ENCODE data around the gene EYA4.

EYA4 gene

DNA sequence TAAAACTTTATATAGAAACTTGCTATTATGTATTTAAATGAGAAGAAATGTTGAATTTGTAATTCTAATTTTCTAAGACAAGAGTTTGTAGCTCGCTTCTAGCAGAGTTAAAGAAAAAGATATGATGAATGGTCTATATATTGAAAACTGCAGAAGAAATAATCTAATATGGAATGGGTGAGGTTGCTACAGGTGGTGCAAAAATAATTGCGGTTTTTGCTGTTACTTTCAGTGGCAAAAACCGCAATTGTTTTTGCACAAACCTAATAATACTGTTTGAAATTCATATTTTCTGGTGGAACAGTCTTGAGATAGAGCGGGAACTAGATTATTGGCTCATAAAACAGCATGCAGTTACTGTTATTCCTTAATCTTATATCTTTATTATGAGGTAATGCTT lies 23.9 kb downstream of the EYA4 start:
- no peak overlapping the region for H3K27ac ChIP-seq
- no peaks in the 10 kb centered on the region for H3K9me3 ChIP-seq
- H3K4me1 ChIP-seq (ENCODE audit: control insufficient read depth in 1 of 2, insufficient read depth in 1 of 2, low read depth in 1 of 2, low read length in 1 of 2) = no peaks in the 10 kb centered on the region
- TF ChIP-seq, protein P1, sequence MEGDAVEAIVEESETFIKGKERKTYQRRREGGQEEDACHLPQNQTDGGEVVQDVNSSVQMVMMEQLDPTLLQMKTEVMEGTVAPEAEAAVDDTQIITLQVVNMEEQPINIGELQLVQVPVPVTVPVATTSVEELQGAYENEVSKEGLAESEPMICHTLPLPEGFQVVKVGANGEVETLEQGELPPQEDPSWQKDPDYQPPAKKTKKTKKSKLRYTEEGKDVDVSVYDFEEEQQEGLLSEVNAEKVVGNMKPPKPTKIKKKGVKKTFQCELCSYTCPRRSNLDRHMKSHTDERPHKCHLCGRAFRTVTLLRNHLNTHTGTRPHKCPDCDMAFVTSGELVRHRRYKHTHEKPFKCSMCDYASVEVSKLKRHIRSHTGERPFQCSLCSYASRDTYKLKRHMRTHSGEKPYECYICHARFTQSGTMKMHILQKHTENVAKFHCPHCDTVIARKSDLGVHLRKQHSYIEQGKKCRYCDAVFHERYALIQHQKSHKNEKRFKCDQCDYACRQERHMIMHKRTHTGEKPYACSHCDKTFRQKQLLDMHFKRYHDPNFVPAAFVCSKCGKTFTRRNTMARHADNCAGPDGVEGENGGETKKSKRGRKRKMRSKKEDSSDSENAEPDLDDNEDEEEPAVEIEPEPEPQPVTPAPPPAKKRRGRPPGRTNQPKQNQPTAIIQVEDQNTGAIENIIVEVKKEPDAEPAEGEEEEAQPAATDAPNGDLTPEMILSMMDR (IDR thresholded peaks at IDR 0.05) = no peak
- no peaks in the 10 kb centered on the region for H3K36me3 ChIP-seq
- no peak overlapping the region for H3K4me3 ChIP-seq (ENCODE audit: low read depth in 1 of 2, low read length in 1 of 2)
- no peaks in the 10 kb centered on the region for H3K27me3 ChIP-seq

DNA sequence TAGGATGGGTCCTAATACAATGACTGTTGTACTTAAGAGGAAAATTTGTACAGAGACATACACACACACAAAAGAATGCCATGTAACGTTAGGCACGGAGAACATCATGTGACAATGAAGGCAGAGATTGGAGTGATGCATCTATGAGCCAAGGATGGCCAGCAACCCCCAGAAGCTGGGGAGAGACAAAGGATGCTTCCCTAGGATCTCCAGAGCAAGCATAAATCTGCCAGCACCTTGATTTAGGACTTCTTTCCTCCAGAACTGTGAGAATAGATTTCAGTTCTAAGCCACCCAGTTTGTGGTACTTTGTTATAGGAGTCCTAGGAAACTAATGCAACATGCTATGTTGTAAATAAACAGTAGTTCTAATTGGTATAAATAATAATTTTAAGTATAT lies 25.0 kb downstream of the EYA4 start:
- no peaks in the 10 kb centered on the region for H3K4me1 ChIP-seq (ENCODE audit: control insufficient read depth in 1 of 2, insufficient read depth in 1 of 2, low read depth in 1 of 2, low read length in 1 of 2)
- no peaks in the 10 kb centered on the region for H3K36me3 ChIP-seq
- H3K27ac ChIP-seq = no peak overlapping the region
- H3K27me3 ChIP-seq = no peaks in the 10 kb centered on the region
- TF ChIP-seq, protein P1 (IDR thresholded peaks at IDR 0.05) = no peak
- no peak overlapping the region for H3K4me3 ChIP-seq (ENCODE audit: low read depth in 1 of 2, low read length in 1 of 2)
- H3K9me3 ChIP-seq = no peaks in the 10 kb centered on the region

- H3K36me3 ChIP-seq = no peaks in the 10 kb centered on the region
- H3K27ac ChIP-seq = no peak overlapping the region
- H3K27me3 ChIP-seq = no peaks in the 10 kb centered on the region
- H3K4me1 ChIP-seq (ENCODE audit: control insufficient read depth in 1 of 2, insufficient read depth in 1 of 2, low read depth in 1 of 2, low read length in 1 of 2) = no peaks in the 10 kb centered on the region
- H3K4me3 ChIP-seq (ENCODE audit: low read depth in 1 of 2, low read length in 1 of 2) = no peak overlapping the region
- TF ChIP-seq, protein P1 (IDR thresholded peaks at IDR 0.05) = no peak
- H3K9me3 ChIP-seq = no peaks in the 10 kb centered on the region
These were observed 27.5 kb downstream of the EYA4 start for GRCh38 chr6:133268621-133269020.

GRCh38 chr6:133274813-133275212 lies 33.7 kb downstream of the EYA4 start:
- no peak overlapping the region for H3K27ac ChIP-seq
- no peak overlapping the region for H3K4me3 ChIP-seq (ENCODE audit: low read depth in 1 of 2, low read length in 1 of 2)
- H3K36me3 ChIP-seq = no peaks in the 10 kb centered on the region
- no peaks in the 10 kb centered on the region for H3K27me3 ChIP-seq
- H3K9me3 ChIP-seq = no peaks in the 10 kb centered on the region
- TF ChIP-seq, protein P1 (IDR thresholded peaks at IDR 0.05) = no peak
- no peaks in the 10 kb centered on the region for H3K4me1 ChIP-seq (ENCODE audit: control insufficient read depth in 1 of 2, insufficient read depth in 1 of 2, low read depth in 1 of 2, low read length in 1 of 2)

GRCh38 chr6:133275213-133275612 lies 34.1 kb downstream of the EYA4 start:
- no peaks in the 10 kb centered on the region for H3K4me1 ChIP-seq (ENCODE audit: control insufficient read depth in 1 of 2, insufficient read depth in 1 of 2, low read depth in 1 of 2, low read length in 1 of 2)
- TF ChIP-seq, protein P1 (IDR thresholded peaks at IDR 0.05) = no peak
- H3K4me3 ChIP-seq (ENCODE audit: low read depth in 1 of 2, low read length in 1 of 2) = no peak overlapping the region
- H3K9me3 ChIP-seq = no peaks in the 10 kb centered on the region
- no peak overlapping the region for H3K27ac ChIP-seq
- no peaks in the 10 kb centered on the region for H3K27me3 ChIP-seq
- no peaks in the 10 kb centered on the region for H3K36me3 ChIP-seq

Data from neutrophil (primary cell).